Choroid plexus epithelial cell (primary cell): ENCODE results near the gene COP1.
"Not testable (repeated sequence)": the region's sequence is repeated elsewhere in the genome, so short reads cannot be mapped to it uniquely, and the experiment has no call there.

Experiments used
- DNase-seq: peaks from one replicate; pipeline ENCODE4 v3.0.0-alpha.2; 2010; ENCODE audit warnings: low read depth
- H3K4me3 ChIP-seq: 2 replicates; pipeline ENCODE4 v1.5.1; 2011; ENCODE audit warnings: low read depth, mild to moderate bottlenecking, control low read depth, low read length, moderate library complexity
- CTCF ChIP-seq: conservative IDR thresholded peaks from 2 replicates; pipeline ENCODE4 v1.5.1; 2011; ENCODE audit warnings: low read depth, mild to moderate bottlenecking, control low read depth, inconsistent platforms, low read length, moderate library complexity

The COP1 gene

GRCh38 chr1:176110203-176110602 is 96.9 kb downstream of the COP1 start:
- no peak overlapping the region for H3K4me3 ChIP-seq
- DNase-seq, result peak; percentile 68
- no peak for TF ChIP-seq CTCF

GRCh38 chr1:176102768-176103350 is 104.2 kb downstream of the COP1 start:
- no peak for TF ChIP-seq CTCF
- DNase-seq, result no peak
- no peak overlapping the region for H3K4me3 ChIP-seq

DNA sequence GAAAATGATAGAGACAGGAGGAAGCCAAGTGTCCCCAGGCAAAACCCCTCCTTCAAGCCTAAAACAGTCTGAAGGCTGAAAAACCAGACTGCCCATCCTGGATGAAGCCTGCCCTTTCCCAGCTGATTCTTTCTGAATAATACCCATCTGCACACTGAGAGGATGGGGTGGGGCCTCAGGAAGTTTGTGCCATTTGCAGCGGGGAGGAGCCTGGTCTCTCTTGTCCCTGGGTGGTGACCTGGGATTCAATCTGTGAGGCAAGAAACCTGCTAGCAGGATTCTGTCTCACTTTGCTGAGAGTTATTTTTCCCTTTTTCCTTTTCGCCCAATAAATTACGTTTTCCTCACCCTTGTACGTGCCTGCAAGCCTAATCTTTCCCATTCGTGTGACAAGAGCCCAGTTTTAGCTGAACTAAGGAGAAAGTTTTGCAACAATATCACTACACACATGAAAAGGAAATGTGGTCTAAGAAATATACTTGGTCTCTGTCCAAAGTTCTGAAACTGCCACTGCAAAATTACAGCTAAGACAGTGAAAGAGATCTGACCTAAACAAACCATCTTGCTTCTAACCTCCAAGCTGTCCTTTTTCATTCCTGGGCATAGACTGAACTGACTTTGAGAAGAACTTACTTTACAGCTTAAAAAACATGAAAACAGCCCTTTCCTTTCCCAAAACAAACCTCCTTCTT is 105.0 kb downstream of the COP1 start:
- DNase-seq, result peak; percentile 60
- no peak overlapping the region for H3K4me3 ChIP-seq
- TF ChIP-seq CTCF, result no peak

- H3K4me3 ChIP-seq, result no peak overlapping the region
- no peak for DNase-seq
- no peak for TF ChIP-seq CTCF
Measured at GRCh38 chr1:176098560-176098959, 108.5 kb downstream of the COP1 start.

GRCh38 chr1:176096015-176096414 is 111.1 kb downstream of the COP1 start:
- DNase-seq, result no peak
- no peak overlapping the region for H3K4me3 ChIP-seq
- no peak for TF ChIP-seq CTCF

DNA sequence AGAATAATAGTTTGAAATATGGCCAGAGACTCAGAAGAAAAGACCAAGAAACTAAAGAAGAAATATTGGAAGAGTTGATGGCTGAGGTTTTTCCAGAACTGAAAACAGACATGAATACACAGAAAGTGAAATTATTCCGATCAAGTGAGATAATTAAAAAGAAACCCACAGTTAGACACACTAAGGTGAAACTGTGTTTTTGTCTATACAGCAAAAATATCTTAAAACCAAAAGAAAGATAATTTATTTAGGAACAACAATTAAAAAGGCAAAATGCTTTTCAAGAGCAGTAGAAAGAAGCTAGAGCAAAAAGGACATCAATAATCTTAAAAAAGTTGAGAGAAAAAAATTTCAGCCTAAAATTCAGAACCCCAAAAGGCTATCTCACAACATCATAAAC is 116.3 kb downstream of the COP1 start:
- no peak overlapping the region for H3K4me3 ChIP-seq
- TF ChIP-seq CTCF, result no peak
- DNase-seq, result no peak

DNA sequence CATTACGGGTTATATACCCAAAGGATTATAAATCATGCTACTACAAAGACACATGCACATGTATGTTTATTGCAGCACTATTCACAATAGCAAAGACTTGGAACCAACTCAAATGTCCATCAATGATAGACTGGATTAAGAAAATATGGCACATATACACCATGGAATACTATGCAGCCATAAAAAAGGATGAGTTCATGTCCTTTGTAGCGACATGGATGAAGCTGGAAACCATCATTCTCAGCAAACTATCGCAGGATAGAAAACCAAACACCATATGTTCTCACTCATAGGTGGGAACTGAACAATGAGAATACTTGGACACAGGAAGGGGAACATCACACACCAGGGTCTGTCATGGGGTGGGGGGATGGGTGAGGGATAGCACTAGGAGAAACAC is 119.3 kb downstream of the COP1 start:
- DNase-seq, result not testable (repeated sequence)

More for the DNA sequence above, 119.3 kb downstream of the COP1 start:
- H3K4me3 ChIP-seq, result not testable (repeated sequence)
